Liver (tissue), 9 donors: Measurements from ENCODE around the gene GALNT14. TPM values are rescaled to one million over a fixed set of nuclear protein-coding genes. Genes with fewer than 3 reads are reported as not detected.

Experiments
- DNase-seq: peaks from one replicate; pipeline ENCODE4 v3.0.0-alpha.2; 2017; ENCODE audit warnings: low spot score
- H3K27ac ChIP-seq, 2 donors: one replicate each; pipeline ENCODE4 v1.7.0; 2013; ENCODE audit warnings: inconsistent platforms in 2 of 2, low read length in 2 of 2, control low read depth in 1 of 2, low read depth in 1 of 2, mild to moderate bottlenecking in 1 of 2
- H3K27me3 ChIP-seq, 4 donors: one replicate each; pipeline versions ENCODE4 v1.6.1 to v1.7.0; 2013; ENCODE audit warnings: low read length in 3 of 4, inconsistent platforms in 1 of 4, mild to moderate bottlenecking in 1 of 4, moderate library complexity in 1 of 4; ENCODE audit not compliant: control insufficient read depth in 4 of 4, insufficient read depth in 4 of 4
- H3K36me3 ChIP-seq, 4 donors: one replicate each; pipeline versions ENCODE4 v1.6.1 to v1.7.0; 2013; ENCODE audit warnings: low read length in 3 of 4, mild to moderate bottlenecking in 3 of 4, low read depth in 1 of 4, moderate library complexity in 1 of 4; ENCODE audit not compliant: control insufficient read depth in 4 of 4, insufficient read depth in 3 of 4
- H3K4me1 ChIP-seq, 4 donors: one replicate each; pipeline versions ENCODE4 v1.6.1 to v1.7.0; 2013; ENCODE audit warnings: low read length in 3 of 4, mild to moderate bottlenecking in 3 of 4, moderate library complexity in 1 of 4; ENCODE audit not compliant: control insufficient read depth in 4 of 4, insufficient read depth in 4 of 4
- H3K4me3 ChIP-seq, 3 donors: one replicate each; pipeline versions ENCODE4 v1.6.1 to v1.7.0; 2013; ENCODE audit warnings: low read length in 3 of 3, control low read depth in 1 of 3, low read depth in 1 of 3, mild to moderate bottlenecking in 1 of 3
- H3K9ac ChIP-seq, 2 donors: one replicate each; pipeline ENCODE4 v1.7.0; 2013; ENCODE audit warnings: low read length in 2 of 2, mild to moderate bottlenecking in 2 of 2, moderate library complexity in 2 of 2, control low read depth in 1 of 2, low read depth in 1 of 2
- H3K9me3 ChIP-seq, 4 donors: one replicate each; pipeline versions ENCODE4 v1.6.1 to v1.7.0; 2013; ENCODE audit warnings: low read length in 3 of 4; ENCODE audit not compliant: control insufficient read depth in 4 of 4
- EGR1 ChIP-seq, 2 donors: IDR thresholded peaks; 2 replicates each; pipeline ENCODE4 v1.6.1; 2016 to 2018; ENCODE audit warnings: antibody characterized with exemption in 2 of 2, low read depth in 2 of 2
- FOXA1 ChIP-seq: IDR thresholded peaks from 2 replicates; pipeline ENCODE4 v1.6.1; 2016; ENCODE audit warnings: antibody characterized with exemption
- FOXA2 ChIP-seq: IDR thresholded peaks from 2 replicates; pipeline ENCODE4 v1.6.1; 2016; ENCODE audit warnings: antibody characterized with exemption
- GABPA ChIP-seq, 2 donors: IDR thresholded peaks in 1 of 2; conservative IDR thresholded peaks in 1 of 2; 2 replicates each; pipeline ENCODE4 v1.6.1; 2016; ENCODE audit warnings: antibody characterized with exemption in 2 of 2, mild to moderate bottlenecking in 1 of 2, moderate library complexity in 1 of 2
- HNF4A ChIP-seq, 2 donors: conservative IDR thresholded peaks; 2 replicates each; pipeline ENCODE4 v1.6.1; 2016; ENCODE audit warnings: antibody characterized with exemption in 2 of 2, mild to moderate bottlenecking in 2 of 2
- JUND ChIP-seq, 2 donors: IDR thresholded peaks; 2 replicates each; pipeline ENCODE4 v1.6.1; 2016; ENCODE audit warnings: antibody characterized with exemption in 2 of 2
- NR2F2 ChIP-seq: IDR thresholded peaks from 2 replicates; pipeline ENCODE4 v1.6.1; 2016; ENCODE audit warnings: antibody characterized with exemption
- RAD21 ChIP-seq, 2 donors: IDR thresholded peaks; 2 replicates each; pipeline ENCODE4 v1.6.1; 2016; ENCODE audit warnings: antibody characterized with exemption in 2 of 2, mild to moderate bottlenecking in 2 of 2
- SP1 ChIP-seq: IDR thresholded peaks from 2 replicates; pipeline ENCODE4 v1.6.1; 2018; ENCODE audit warnings: antibody characterized with exemption, mild to moderate bottlenecking
- WGBS: extraction: QIAGEN DNeasy Blood & Tissue Kit; methylation state at CpG from one replicate; pipeline ENCODE4 v1.1.7; 2013; 5-methylcytosine and 5-hydroxymethylcytosine counted together
- polyA plus RNA-seq, 2 donors: library from polyadenylated mRNA; stranded (reverse) in 1 of 2; unstranded in 1 of 2; fragments of 200-250 nt in 1 of 2; fragments of >200 nt in 1 of 2; fragmentation: Nextera tagmentation in 1 of 2; extraction: Ambion mirVana in 1 of 2; gene quantifications; one replicate each; pipeline versions ENCODE4 v1.2.1 to v1.2.3, GENCODE V29; 2013 to 2015
- total RNA-seq, 2 donors: library from RNA; depleted of rRNA; stranded (reverse); fragments of >200 nt; gene quantifications; one replicate each; pipeline ENCODE4 v1.2.3, GENCODE V29; 2014
- TF ChIP-seq, protein P1 (sequence below): IDR thresholded peaks from 2 replicates; pipeline ENCODE4 v1.6.1; 2016; ENCODE audit warnings: antibody characterized with exemption, mild to moderate bottlenecking
- TF ChIP-seq, protein P2 (sequence below): IDR thresholded peaks from 2 replicates; pipeline ENCODE4 v1.6.1; 2016; ENCODE audit warnings: antibody characterized with exemption
- TF ChIP-seq, protein P3 (sequence below): IDR thresholded peaks from 2 replicates; pipeline ENCODE4 v1.6.1; 2016; ENCODE audit warnings: antibody characterized with exemption
- TF ChIP-seq, protein P4 (sequence below): IDR thresholded peaks from 2 replicates; pipeline ENCODE4 v1.6.1; 2016; ENCODE audit warnings: antibody characterized with exemption
- donor health status: healthy.
- donor health status: healthy.
- donor health status: healthy.
- donor health status: healthy.
- donor health status: healthy.

The GALNT14 gene
- total and polyA plus RNA-seq, 4 donors: 0.86 to 2.0 (median 1.5) TPM

DNA sequence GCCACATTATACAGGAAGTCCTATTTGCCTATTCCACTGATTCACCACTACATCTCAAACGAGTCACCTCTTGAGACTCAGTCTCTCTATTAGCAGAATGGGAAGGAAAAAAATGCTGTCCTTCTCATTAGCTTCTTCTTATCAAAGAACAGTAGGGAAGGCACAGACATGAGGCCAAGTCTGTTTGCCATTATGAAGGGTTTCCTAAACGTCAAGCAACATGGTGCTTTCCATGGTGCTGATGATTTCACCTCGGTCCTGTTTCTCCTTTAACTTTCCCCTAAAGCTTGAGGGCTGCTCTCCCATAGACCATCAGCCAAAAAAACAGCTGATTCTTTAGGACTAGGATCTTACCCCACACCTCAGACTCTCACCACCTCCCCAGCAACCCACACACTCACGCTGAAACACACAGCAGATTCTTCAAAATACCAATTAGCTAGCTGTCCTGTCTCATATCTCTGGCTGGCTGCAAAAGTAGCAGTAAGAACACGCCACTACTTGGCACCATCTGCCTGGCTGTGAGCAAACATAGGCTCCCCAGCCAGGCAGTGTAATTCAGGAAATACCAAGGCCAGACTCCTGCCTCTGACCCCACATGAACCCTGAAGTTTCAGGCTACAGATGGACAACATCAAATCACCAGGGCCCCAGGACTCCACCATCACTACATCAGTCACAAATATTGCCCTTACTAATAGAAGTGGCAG, 30.5 kb downstream of the GALNT14 start:
- no peaks in the 10 kb centered on the region for H3K27me3 ChIP-seq
- TF ChIP-seq GABPA (IDR thresholded peaks at IDR 0.05 in 1 of 2, conservative IDR thresholded peaks at IDR 0.05 in 1 of 2): no peak
- TF ChIP-seq NR2F2: no peak
- TF ChIP-seq, protein P1, sequence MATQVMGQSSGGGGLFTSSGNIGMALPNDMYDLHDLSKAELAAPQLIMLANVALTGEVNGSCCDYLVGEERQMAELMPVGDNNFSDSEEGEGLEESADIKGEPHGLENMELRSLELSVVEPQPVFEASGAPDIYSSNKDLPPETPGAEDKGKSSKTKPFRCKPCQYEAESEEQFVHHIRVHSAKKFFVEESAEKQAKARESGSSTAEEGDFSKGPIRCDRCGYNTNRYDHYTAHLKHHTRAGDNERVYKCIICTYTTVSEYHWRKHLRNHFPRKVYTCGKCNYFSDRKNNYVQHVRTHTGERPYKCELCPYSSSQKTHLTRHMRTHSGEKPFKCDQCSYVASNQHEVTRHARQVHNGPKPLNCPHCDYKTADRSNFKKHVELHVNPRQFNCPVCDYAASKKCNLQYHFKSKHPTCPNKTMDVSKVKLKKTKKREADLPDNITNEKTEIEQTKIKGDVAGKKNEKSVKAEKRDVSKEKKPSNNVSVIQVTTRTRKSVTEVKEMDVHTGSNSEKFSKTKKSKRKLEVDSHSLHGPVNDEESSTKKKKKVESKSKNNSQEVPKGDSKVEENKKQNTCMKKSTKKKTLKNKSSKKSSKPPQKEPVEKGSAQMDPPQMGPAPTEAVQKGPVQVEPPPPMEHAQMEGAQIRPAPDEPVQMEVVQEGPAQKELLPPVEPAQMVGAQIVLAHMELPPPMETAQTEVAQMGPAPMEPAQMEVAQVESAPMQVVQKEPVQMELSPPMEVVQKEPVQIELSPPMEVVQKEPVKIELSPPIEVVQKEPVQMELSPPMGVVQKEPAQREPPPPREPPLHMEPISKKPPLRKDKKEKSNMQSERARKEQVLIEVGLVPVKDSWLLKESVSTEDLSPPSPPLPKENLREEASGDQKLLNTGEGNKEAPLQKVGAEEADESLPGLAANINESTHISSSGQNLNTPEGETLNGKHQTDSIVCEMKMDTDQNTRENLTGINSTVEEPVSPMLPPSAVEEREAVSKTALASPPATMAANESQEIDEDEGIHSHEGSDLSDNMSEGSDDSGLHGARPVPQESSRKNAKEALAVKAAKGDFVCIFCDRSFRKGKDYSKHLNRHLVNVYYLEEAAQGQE: peak; percentile 95
- TF ChIP-seq HNF4A (conservative IDR thresholded peaks at IDR 0.05): no peak
- TF ChIP-seq JUND (IDR thresholded peaks at IDR 0.05): no peak
- no peak for TF ChIP-seq EGR1 (IDR thresholded peaks at IDR 0.05; ENCODE audit: low read depth in 2 of 2)
- 48% methylated on average over 5 of the region's 5 CpGs for WGBS
- H3K36me3 ChIP-seq: no peaks in the 10 kb centered on the region
- H3K4me3 ChIP-seq: no peak overlapping the region
- H3K27ac ChIP-seq: no peak overlapping the region
- H3K9me3 ChIP-seq: no peaks in the 10 kb centered on the region
- H3K9ac ChIP-seq: no peak overlapping the region
- DNase-seq: no peak
- H3K4me1 ChIP-seq: no peaks in the 10 kb centered on the region

DNA sequence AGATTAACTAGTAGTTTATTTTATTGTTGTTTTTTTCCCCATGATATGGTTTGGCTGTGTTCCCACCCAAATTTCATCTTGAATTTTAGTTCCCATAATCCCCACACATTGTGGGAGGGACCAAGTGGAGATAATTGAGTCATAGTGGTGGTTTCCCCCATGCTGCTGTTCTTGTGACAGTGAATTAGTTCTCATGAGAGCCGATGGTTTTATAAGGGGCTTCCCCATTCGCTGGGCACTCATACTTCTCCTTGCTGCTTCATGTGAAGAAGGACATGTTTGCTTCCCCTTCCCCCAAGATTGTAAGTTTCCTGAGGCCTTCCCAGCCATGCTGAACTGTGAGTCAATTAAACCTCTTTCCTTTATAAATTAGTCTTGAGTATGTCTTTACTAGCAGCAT, 36.5 kb downstream of the GALNT14 start:
- no peak overlapping the region for H3K27ac ChIP-seq
- H3K27me3 ChIP-seq: no peaks in the 10 kb centered on the region
- H3K36me3 ChIP-seq: no peaks in the 10 kb centered on the region
- H3K4me1 ChIP-seq: no peaks in the 10 kb centered on the region
- DNase-seq: no peak
- H3K9ac ChIP-seq: no peak overlapping the region
- no peaks in the 10 kb centered on the region for H3K9me3 ChIP-seq
- no peak overlapping the region for H3K4me3 ChIP-seq
- TF ChIP-seq, protein P2, sequence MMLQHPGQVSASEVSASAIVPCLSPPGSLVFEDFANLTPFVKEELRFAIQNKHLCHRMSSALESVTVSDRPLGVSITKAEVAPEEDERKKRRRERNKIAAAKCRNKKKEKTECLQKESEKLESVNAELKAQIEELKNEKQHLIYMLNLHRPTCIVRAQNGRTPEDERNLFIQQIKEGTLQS: no peak
- TF ChIP-seq, protein P3, sequence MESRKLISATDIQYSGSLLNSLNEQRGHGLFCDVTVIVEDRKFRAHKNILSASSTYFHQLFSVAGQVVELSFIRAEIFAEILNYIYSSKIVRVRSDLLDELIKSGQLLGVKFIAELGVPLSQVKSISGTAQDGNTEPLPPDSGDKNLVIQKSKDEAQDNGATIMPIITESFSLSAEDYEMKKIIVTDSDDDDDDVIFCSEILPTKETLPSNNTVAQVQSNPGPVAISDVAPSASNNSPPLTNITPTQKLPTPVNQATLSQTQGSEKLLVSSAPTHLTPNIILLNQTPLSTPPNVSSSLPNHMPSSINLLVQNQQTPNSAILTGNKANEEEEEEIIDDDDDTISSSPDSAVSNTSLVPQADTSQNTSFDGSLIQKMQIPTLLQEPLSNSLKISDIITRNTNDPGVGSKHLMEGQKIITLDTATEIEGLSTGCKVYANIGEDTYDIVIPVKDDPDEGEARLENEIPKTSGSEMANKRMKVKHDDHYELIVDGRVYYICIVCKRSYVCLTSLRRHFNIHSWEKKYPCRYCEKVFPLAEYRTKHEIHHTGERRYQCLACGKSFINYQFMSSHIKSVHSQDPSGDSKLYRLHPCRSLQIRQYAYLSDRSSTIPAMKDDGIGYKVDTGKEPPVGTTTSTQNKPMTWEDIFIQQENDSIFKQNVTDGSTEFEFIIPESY: no peak
- TF ChIP-seq FOXA1 (no peak), SP1 (no peak), FOXA2 (no peak), RAD21 (IDR thresholded peaks at IDR 0.05) (no peak), EGR1 (IDR thresholded peaks at IDR 0.05; ENCODE audit: low read depth in 2 of 2) (no peak)
- TF ChIP-seq, protein P4, sequence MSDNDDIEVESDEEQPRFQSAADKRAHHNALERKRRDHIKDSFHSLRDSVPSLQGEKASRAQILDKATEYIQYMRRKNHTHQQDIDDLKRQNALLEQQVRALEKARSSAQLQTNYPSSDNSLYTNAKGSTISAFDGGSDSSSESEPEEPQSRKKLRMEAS: no peak
- WGBS: 75% methylated on average over 2 of the region's 2 CpGs
